MCF 10A (cell line): ENCODE results near the gene BICD2. TPM values are rescaled to one million over a fixed set of nuclear protein-coding genes. Genes with fewer than 3 reads are reported as not detected.
"Not testable (repeated sequence)": the region's sequence is repeated elsewhere in the genome, so short reads cannot be mapped to it uniquely, and the experiment has no call there.

Source experiments
- BruUV-seq: library from RNA; stranded (reverse); fragments of 400-500 nt; replicated peaks from 2 replicates; lab custom pipeline; 2021; lab: Mats Ljungman, UMichigan
- CTCF ChIA-PET: fragments of 300-600 bp; sonication (Branson Sonifier 250); formaldehyde crosslinking; extraction: SDS; loops from one replicate; lab custom pipeline; 2021; ENCODE audit warnings: antibody characterized with exemption, inconsistent platforms; lab: Yijun Ruan, JAX
- POLR2A ChIA-PET: fragments of 300-600, 350-650 bp; sonication (Branson Sonifier 250); formaldehyde crosslinking; extraction: SDS; loops from one replicate; lab custom pipeline; 2020; ENCODE audit warnings: antibody characterized with exemption, inconsistent platforms; lab: Yijun Ruan, JAX
- DNase-seq: peaks from one replicate; pipeline ENCODE4 v3.0.0-alpha.2; 2018; ENCODE audit not compliant: unreplicated experiment
- H3K27ac Mint-ChIP-seq: one replicate; pipeline ENCODE4 v1.8.0; 2022; ENCODE audit warnings: mild to moderate bottlenecking, low read depth, mixed read lengths; ENCODE audit not compliant: unreplicated experiment
- H3K27me3 Mint-ChIP-seq: one replicate; pipeline ENCODE4 v1.8.0; 2022; ENCODE audit warnings: mixed read lengths; ENCODE audit not compliant: insufficient read depth, unreplicated experiment
- H3K36me3 Mint-ChIP-seq: one replicate; pipeline ENCODE4 v1.8.0; 2022; ENCODE audit warnings: mild to moderate bottlenecking, moderate library complexity, mixed read lengths; ENCODE audit not compliant: insufficient read depth, unreplicated experiment
- H3K4me1 Mint-ChIP-seq: one replicate; pipeline ENCODE4 v1.8.0; 2022; ENCODE audit warnings: mixed read lengths; ENCODE audit not compliant: insufficient read depth, unreplicated experiment
- H3K4me3 Mint-ChIP-seq: one replicate; pipeline ENCODE4 v1.8.0; 2022; ENCODE audit warnings: mild to moderate bottlenecking, moderate library complexity, mixed read lengths; ENCODE audit not compliant: unreplicated experiment
- H3K9me3 Mint-ChIP-seq: one replicate; pipeline ENCODE4 v1.8.0; 2022; ENCODE audit warnings: mixed read lengths; ENCODE audit not compliant: unreplicated experiment
- CTCF ChIP-seq: fragments of 200-600 bp; IDR thresholded peaks from one replicate; pipeline ENCODE4 v1.8.0; 2022; ENCODE audit warnings: antibody characterized with exemption, mild to moderate bottlenecking; ENCODE audit not compliant: unreplicated experiment
- intact Hi-C: fragments of 100-400 bp; cut with micrococcal nuclease; formaldehyde crosslinking; loops from 2 replicates; pipeline ENCODE4 v1.14.1; 2022
- total RNA-seq: library from RNA; stranded (reverse); gene quantifications from 2 replicates; pipeline ENCODE4 v1.2.3, GENCODE V29; 2022

The BICD2 gene
- total RNA-seq, 1 experiment from 2014 or later, result 23.5 TPM

DNA sequence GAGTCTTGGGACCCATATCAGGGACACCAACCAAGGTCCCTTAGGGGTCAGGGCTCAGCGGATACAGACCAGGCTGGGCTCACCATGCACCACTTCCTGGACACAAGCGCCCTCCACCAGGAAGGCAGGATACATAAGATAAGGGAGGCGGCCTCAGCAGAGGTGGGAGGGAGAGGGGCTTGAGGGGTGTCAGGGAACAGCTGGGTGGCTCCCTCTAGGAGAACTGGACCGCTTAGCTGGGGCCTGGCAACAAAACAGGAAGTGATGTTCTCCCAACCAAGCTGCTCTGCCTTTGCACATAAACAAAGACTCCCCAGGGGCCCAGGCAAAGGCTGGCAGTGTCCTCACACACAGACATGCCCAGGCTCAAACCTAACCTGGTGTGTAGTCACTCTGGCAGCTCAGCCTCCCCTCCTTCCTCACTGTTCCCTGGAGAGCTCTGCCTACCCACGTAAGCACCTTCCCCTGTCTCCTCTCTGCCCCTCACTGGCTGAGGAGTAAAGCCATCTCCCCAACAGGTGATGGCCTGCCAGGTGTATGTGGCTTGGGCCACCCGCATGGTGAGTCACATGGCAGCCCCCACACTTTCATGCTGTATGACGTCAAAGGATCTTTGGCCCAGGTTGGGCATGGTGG, 5.8 kb upstream of the BICD2 start:
- H3K27me3 Mint-ChIP-seq, result no peaks in the 10 kb centered on the region
- H3K27ac Mint-ChIP-seq, result no peak overlapping the region
- H3K4me1 Mint-ChIP-seq, result peaks cover 30% of the 10 kb centered on the region
- CTCF ChIA-PET, result interaction anchor here (0.8 to 2.2 kb wide), 6 partner anchors 18 to 55 kb away, joined by 3 to 10 read pairs (median 5); no protein-coding TSS in a partner anchor
- TF ChIP-seq CTCF, result no peak
- no TSS peak for BruUV-seq
- intact Hi-C loops, result no loop called here
- no peaks in the 10 kb centered on the region for H3K36me3 Mint-ChIP-seq
- H3K4me3 Mint-ChIP-seq, result no peak overlapping the region
- no peaks in the 10 kb centered on the region for H3K9me3 Mint-ChIP-seq
- POLR2A ChIA-PET, result interaction anchor here (0.9 to 1.6 kb wide), 4 partner anchors 19 to 116 kb away, joined by 3 to 5 read pairs (median 4); no protein-coding TSS in a partner anchor
- DNase-seq, result peak; percentile 75

GRCh38 chr9:92769990-92770359, 5.3 kb upstream of the BICD2 start:
- no peak overlapping the region for H3K4me3 Mint-ChIP-seq
- POLR2A ChIA-PET, result interaction anchor here (1.2 to 1.6 kb wide), 2 partner anchors 99 to 116 kb away, joined by 4 to 5 read pairs; no protein-coding TSS in a partner anchor

GRCh38 chr9:92769286-92769685, 4.7 kb upstream of the BICD2 start:
- CTCF ChIA-PET, result interaction anchor here (3.0 kb wide), 1 partner anchor 22 kb away, joined by 12 read pairs; no protein-coding TSS in a partner anchor
- intact Hi-C loops, result loop anchor here (10.0 kb wide), 1 partner anchor 94 kb away; the partner anchor contains the start of gene IPPK

More at GRCh38 chr9:92769990-92770359, 5.3 kb upstream of the BICD2 start:
- intact Hi-C loops, result loop anchor here (10.0 kb wide), 1 partner anchor 95 kb away; the partner anchor contains the start of gene IPPK
- H3K27ac Mint-ChIP-seq, result no peak overlapping the region
- H3K4me1 Mint-ChIP-seq, result peaks cover 30% of the 10 kb centered on the region
- BruUV-seq, result no TSS peak
- H3K9me3 Mint-ChIP-seq, result no peaks in the 10 kb centered on the region
- H3K36me3 Mint-ChIP-seq, result no peaks in the 10 kb centered on the region
- no peak for TF ChIP-seq CTCF
- no peak for DNase-seq
- H3K27me3 Mint-ChIP-seq, result no peaks in the 10 kb centered on the region
- CTCF ChIA-PET, result interaction anchor here (0.8 to 2.2 kb wide), 4 partner anchors 18 to 54 kb away, joined by 3 to 10 read pairs (median 5); no protein-coding TSS in a partner anchor

DNA sequence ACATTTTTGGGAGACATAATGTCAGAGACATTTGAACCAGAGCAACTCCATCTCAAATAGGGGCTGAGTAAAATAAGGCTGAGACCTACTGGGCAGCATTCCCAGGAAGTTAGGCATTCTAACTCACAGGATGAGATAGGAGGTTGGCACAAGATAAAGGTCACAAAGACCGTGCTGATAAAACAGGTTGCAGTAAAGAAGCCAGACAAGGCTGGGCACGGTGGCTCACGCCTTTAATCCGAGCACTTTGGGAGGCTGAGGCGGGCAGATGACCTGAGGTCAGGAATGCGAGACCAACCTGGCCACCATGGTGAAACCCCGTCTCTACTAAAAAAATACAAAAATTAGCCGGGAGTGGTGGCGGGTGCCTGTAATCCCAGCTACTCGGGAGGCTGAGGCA, 4.2 kb upstream of the BICD2 start:
- H3K4me1 Mint-ChIP-seq, result peaks cover 21% of the 10 kb centered on the region
- not testable (repeated sequence) for H3K4me3 Mint-ChIP-seq, H3K36me3 Mint-ChIP-seq, BruUV-seq, H3K27me3 Mint-ChIP-seq, H3K27ac Mint-ChIP-seq, DNase-seq, H3K9me3 Mint-ChIP-seq
- intact Hi-C loops, result loop anchor here (10.0 kb wide), 1 partner anchor 94 kb away; the partner anchor contains the start of gene IPPK
- ChIA-PET CTCF (interaction anchor here (3.0 kb wide), 1 partner anchor 22 kb away, joined by 12 read pairs; no protein-coding TSS in a partner anchor), POLR2A (interaction anchor here (0.9 kb wide), 1 partner anchor 19 kb away, joined by 3 read pairs; no protein-coding TSS in a partner anchor)

More at GRCh38 chr9:92769286-92769685, 4.7 kb upstream of the BICD2 start:
- BruUV-seq, result no TSS peak
- POLR2A ChIA-PET, result no interaction called here
- Mint-ChIP-seq H3K4me1 (peaks cover 25% of the 10 kb centered on the region), H3K27me3 (no peaks in the 10 kb centered on the region), H3K9me3 (no peaks in the 10 kb centered on the region), H3K27ac (no peak overlapping the region), H3K4me3 (no peak overlapping the region), H3K36me3 (no peaks in the 10 kb centered on the region)
- no peak for DNase-seq
- no peak for TF ChIP-seq CTCF
